DMS 273 (cell line): ENCODE measurements around the gene UTP14C.
"Not testable (repeated sequence)": the region's sequence is repeated elsewhere in the genome, so short reads cannot be mapped to it uniquely, and the experiment has no call there.

ENCODE experiments used
- DNase-seq: peaks from one replicate; lab custom pipeline; 2025; ENCODE audit not compliant: unreplicated experiment; lab: John Stamatoyannopoulos, UW

Gene UTP14C

DNA sequence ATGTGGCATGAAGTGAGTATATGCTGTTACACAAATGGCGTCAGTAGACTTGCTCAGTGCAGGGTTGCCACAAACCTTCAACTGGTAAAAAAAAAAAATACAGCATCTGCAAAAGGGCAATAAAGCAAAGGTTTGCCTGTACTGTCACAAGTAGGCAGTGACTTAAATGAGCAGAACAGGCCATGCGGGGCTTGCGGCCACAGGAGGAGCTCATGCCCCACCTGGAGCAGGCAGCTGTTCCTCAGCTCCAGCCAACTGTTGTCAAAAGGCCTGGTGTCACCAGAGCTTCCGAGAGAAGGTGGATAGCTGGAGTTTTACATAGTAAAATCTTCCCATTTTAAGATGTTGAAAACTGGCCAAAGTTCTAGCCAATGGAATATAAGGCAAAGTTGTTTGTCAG lies 20.9 kb upstream of the UTP14C start:
- DNase-seq: peak; percentile 86

- DNase-seq: peak; percentile 22
Observed at GRCh38 chr13:52004511-52005170, 19.9 kb upstream of the UTP14C start.

GRCh38 chr13:52005841-52006522 lies 18.5 kb upstream of the UTP14C start:
- no peak for DNase-seq

- DNase-seq: no peak
Observed at GRCh38 chr13:52006523-52007245, 17.8 kb upstream of the UTP14C start.

GRCh38 chr13:52009946-52010345 lies 14.5 kb upstream of the UTP14C start:
- DNase-seq: no peak

GRCh38 chr13:52010890-52011631 lies 13.4 kb upstream of the UTP14C start, which contains the start of gene ATP7B:
Gene ATP7B (minus strand): TSS chr13:52011450. CDS start chr13:52011337, 113 bp downstream.
- DNase-seq: peak; percentile 62

DNA sequence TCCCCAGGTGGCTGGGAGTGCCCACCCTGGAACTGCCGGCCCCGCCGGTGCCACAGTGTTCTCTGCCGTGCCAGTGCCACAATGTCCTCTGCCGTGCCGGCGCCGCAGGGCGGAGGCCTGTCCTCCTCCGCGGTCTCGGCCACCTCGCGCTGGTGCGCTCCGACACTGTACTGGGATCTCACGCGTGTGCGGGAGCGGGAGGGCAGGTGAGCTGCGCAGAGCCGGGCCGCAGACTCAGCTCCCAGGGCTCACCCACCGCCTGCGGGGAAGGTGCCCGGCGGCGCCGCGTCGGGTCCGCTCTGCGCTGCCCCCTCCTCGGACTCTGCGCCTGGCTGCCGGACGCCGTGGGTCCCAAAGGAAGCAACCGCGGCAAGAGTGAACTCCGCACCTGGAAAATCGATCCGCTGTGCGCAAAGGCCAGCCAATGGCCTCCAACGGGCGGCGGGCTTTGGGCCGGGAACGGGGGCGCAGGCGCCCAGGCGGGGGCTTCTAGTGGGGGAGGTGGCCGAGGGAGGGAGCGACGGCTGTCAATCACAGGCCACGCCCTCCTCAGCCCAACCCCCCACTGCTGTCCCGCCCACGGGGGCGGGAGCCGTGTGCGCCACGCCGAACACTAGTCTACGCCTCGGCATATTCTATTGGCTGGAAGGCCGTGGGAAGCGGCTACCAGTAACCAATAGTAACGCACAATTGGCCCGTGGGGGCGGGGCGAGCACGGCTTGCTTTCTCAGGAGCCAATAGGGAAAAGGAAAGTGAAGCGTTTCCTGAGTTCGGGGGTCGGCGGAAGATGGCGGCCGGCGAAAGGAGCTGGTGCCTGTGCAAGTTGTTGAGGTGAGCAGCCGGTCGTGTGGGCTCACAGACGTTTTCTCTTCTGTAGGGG lies 12.6 kb upstream of the UTP14C start, which contains the start of gene ALG11:
TSS of gene ALG11 (plus strand) at position 767 of the 880 bp plus-strand sequence. CDS start at position 788, 21 bp downstream.
- DNase-seq: peak; percentile 98

- peak; percentile 30 for DNase-seq
Observed at GRCh38 chr13:52012512-52012836, 12.0 kb upstream of the UTP14C start.

GRCh38 chr13:52016296-52016695 lies 8.2 kb upstream of the UTP14C start:
- no peak for DNase-seq

- no peak for DNase-seq
Observed at GRCh38 chr13:52020191-52020590, 4.3 kb upstream of the UTP14C start.

GRCh38 chr13:52022356-52022755 lies 2.1 kb upstream of the UTP14C start:
- DNase-seq: no peak

DNA sequence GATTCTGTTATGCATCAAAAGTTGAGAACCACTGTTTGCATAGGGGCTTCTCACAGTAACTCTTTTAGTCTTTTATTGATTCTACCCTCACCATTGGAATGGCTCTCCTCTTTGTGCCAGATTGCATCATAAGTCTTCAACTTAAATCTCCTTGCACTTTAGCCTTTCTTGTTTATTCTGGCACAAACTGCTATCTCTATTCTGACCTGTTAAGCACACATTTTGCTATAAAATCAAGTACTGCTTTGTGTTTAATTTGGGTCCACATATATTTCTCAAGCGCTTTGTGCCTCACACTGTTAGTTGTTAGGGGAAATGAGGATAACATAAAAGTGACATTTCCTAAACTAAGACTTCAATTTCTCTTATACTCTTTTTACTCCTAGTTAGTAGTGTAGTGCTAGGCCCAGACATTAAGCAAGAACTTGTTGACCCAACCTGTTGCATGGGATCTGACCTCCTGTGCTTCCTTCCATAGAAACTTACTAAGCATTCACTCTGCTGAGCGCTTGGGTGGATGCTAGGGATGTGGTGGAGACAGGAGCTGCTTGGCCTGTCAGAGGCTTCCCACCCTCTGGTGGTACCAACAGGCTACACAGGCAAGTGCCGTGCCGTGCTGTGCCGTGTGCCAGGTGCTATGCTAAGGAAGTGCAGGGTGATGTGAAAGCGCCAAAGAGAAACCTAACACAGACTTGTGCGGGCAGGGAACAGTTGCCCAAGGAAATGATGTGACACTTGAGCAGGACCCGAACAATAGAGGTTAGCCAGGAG lies 1.2 kb downstream of the UTP14C start:
- no peak for DNase-seq

DNA sequence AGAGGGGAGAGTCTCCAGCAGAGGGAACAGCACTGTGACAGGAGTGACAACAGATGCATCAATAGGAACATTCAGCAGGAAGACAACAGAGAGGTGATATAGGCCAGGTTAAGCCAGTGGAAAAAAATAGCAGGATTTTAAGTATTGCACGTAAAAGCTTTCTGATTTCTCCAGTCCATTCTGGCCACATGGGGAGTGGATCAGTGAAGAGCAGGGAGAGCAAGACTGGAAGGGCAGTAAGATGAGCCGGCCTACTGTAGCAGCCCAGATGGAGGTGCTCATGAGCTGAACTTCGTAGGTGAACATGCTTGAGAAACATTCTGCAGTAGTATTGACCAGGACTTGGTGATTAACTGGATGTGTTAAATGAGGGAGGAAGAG lies 1.7 kb downstream of the UTP14C start:
- no peak for DNase-seq

DNA sequence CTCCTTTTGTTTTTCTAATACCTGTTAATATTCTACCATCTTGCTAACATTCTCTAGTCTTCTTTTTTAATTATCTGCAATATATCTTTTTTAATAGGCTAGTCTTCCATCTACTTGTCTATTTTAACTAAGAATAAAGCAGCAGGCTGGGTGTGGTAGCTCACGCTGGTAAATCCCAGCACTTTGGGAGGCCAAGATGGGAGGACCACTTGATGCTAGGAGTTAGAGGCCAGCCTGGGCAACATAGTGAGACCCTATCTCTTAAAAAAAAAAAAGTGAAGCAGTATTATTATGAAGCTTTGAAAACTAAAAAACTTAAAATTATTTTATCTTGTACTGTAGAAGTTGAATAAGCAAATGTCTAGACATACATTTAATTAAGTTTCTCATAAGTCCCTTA lies 3.3 kb downstream of the UTP14C start:
- DNase-seq: no peak

DNA sequence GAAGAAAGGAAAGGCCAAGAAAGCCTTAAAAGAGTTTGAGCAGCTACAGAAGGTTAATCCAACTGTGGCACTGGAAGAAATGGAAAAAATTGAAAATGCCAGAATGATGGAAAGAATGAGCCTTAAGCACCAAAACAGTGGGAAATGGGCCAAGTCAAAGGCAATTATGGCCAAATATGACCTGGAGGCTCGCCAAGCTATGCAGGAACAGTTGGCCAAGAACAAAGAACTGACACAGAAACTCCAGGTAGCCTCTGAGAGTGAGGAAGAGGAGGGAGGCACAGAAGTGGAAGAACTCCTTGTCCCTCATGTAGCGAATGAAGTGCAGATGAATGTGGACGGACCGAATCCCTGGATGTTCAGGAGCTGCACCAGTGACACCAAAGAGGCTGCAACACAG lies 5.1 kb downstream of the UTP14C start:
- DNase-seq: peak; percentile 15

DNA sequence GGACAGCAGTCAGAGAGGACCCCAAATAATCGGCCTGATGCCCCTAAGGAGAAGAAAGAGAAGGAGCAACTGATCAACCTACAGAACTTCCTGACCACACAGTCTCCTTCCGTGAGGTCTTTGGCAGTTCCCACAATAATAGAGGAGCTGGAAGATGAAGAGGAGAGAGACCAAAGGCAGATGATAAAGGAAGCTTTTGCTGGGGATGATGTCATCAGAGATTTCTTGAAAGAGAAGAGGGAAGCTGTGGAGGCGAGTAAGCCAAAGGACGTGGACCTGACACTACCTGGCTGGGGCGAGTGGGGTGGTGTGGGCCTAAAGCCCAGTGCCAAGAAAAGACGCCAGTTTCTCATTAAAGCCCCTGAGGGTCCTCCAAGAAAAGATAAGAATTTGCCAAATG lies 5.9 kb downstream of the UTP14C start:
- DNase-seq: not testable (repeated sequence)

- DNase-seq: no peak
Observed at GRCh38 chr13:52033039-52033438, 8.5 kb downstream of the UTP14C start.

GRCh38 chr13:52034616-52035226 lies 10.2 kb downstream of the UTP14C start:
- DNase-seq: no peak

- no peak for DNase-seq
Observed at GRCh38 chr13:52036037-52036436, 11.5 kb downstream of the UTP14C start.
